IPS-NIHi11 (cell line): ENCODE measurements around the gene IQGAP3.
"Not testable (repeated sequence)": the region's sequence is repeated elsewhere in the genome, so short reads cannot be mapped to it uniquely, and the experiment has no call there.

ENCODE experiments used
- DNase-seq: peaks from one replicate; pipeline ENCODE4 v3.0.0; 2012; ENCODE audit warnings: mixed read lengths, low spot score

Gene IQGAP3

DNA sequence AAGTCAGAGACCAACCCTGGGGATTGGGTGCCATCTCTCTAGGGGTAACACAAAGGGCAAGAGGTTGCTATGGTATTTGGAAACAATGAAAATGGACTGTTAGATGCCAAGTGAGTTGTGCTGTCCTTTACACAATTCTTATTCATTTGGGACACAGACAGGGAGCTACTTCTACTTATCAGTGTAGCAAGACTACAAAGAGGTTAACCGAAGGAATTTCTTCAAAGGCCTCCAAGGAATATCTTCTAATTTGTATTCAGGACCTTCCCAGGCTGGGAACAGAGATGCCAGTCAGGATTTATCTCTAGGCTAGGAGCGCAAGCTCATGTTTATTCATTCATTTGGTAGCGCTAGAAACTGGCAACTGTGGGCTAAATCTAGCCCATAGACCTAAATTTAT is 21.8 kb upstream of the IQGAP3 start:
- no peak for DNase-seq

DNA sequence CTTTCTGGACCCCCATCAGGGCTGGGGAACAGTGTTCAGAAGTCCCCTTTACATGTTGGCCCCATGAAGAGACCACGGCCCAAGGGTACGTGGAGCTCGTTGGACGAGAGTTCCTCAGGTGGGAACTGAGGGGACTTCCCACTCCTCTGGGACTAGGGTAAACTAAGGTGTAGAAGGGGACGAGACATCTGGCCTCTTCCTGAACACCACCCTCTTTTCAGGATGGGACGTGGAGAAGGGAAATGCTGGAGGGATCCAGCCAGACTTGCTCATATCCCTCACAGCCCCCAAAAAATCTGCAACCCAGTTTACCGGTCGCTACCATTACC is 21.3 kb upstream of the IQGAP3 start:
- DNase-seq = no peak

DNA sequence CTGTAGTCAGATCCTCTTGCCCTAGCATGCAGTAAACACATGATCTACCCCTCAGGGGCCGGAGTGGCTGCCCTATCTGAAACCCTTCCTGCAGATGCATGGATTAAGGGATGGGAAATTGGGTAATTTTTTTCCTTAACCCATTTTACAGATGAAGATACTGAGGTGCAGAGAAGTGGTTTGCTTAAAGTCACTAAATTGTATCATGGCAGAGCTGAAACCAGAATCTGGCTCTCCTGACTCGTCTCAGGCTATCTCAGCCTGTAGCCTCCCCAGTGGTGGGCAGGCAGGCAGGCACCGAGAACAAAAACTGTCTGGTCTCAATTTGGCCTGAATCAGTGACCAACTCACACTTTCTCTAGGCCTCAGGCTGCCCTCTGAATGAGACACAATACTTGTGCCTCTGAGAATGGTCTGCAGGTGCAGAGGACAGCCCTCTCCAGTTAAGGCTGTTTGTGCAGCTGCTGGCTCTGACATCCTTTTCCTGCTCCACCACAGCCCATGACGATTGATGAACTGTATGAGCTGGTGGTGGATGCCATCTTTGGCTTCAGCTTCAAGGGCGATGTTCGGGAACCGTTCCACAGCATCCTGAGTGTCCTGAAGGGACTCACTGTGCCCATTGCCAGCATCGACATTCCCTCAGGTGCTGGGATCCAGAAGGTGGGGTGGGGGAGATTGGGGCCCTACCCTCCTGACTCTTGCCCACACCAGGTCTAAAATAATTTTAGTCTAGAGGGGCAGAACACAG is 20.7 kb upstream of the IQGAP3 start:
- no peak for DNase-seq

DNA sequence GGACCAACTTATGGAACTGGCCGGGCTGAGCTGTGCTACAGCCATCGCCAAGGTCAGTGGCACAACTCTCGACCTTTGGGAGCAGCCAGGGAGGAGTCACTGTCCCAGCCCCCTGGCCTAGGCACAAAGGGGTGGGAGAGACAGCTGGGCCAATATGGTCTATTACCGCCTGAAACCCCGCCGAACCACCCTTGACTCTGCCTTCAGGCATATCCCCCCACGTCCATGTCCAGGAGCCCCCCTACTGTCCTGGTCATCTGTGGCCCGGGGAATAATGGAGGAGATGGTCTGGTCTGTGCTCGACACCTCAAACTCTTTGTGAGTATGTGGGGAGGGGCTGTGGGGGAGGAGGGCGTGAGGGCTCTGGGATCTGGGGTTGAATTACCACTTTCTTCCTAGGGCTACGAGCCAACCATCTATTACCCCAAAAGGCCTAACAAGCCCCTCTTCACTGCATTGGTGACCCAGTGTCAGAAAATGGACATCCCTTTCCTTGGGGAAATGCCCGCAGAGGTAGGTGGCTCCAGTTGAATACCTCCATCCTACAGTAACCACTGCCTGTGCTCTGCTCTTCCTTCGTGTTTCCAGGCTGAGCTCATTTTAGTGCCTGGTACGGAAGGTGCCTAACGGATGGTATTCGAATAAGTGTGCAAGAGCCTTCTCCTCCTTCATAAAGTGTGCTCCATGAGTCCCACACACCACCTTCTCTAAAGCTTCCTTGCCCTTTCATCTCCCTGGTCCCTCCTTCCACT is 20.0 kb upstream of the IQGAP3 start:
- DNase-seq = no peak

DNA sequence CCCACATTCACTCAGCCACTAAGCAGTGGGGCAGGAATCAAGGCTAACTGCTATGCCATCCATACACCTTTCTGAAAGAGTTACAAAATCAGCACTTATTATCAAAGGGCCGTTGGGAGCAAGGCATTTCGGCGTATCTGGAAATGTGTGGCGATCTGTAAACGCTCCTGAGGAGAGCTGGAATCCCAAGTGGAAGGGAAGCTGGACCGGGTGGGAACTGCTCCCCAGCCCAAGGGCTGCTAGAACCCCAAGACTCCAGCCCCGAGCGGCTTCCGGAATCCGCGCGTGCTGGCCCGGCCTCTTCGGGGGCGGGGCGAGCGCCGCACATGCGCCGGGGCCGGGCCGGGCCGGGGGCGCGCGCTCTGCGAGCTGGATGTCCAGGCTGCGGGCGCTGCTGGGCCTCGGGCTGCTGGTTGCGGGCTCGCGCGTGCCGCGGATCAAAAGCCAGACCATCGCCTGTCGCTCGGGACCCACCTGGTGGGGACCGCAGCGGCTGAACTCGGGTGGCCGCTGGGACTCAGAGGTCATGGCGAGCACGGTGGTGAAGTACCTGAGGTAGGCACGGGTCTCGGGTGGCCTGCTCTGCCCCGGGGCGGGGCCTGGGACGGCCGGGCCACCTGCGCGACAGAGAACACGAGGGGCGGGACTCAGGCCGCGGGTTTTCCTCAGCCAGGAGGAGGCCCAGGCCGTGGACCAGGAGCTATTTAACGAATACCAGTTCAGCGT is 19.2 kb upstream of the IQGAP3 start, which contains the start of gene NAXE:
TSS of gene NAXE (plus strand) at position 345 of the 726 bp plus-strand sequence. CDS start at position 374, 29 bp downstream.
- DNase-seq = peak; percentile 94

DNA sequence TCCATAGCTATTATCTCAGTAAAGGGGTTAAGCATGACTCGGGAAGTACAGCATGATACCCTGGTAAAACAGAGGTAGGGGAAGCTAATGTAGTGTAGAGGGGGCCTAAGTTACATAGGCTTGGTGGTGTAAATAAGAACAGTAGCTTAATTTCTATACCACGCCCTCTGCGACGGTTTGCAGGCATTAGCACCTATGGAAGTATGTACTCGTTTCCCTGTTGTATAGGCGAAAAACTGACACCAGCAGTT is 18.7 kb upstream of the IQGAP3 start:
- DNase-seq = no peak

DNA sequence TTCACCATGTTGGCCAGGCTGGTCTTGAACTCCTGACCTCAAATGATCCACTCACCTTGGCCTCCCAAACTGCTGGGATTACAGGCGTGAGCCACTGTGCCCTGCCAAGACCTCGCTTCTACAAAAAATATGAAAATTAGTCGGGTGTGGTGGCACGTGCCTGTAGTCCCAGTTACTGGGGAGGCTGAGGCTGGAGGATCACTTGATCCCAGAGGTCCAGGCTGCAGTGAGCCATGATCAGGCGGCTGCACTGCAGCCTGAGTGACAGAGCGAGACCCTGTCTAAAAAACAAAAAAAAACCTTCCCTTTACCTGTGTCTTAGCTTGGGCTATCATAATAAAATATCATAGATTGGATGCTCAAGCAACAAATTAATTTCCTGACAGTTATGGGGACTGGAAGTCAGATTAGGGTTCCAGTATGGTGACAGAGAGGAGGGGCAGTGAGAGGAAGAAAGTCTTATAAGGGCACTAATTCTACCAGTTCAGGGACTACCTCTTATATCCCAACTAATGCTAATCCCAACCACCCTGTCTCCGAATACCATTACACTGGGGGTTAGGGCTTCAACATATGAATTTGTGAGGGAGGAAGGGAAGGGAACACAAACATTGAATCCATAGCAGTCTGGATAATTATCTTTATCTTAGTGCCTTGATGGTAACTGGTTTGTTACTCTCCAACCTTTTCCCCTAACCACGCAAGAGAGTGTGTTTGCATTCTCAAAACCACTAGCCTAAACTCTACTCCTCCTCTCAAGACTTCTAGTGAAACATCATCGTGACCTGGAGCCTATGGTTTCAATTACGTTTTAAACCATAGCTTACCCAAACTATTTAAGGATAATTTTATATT is 18.2 kb upstream of the IQGAP3 start:
- no peak for DNase-seq

DNA sequence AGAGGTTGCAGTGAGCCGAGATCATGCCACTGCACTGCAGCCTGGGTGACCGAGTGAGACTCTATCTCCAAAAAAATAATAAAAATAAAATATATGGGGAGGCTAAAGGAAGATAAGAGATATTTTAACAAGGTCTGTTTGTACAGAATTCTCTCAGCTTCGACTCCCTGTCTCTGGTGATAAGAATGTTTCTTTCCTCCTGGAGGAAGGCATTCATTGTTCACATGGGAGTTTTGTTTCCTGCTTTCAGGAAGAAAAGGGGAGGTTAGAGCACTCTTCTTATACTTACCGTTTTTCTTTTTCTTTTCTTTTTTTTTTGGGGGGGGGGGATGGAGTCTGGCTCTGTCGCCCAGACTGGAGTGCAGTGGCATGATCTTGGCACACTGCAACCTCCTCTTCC is 17.2 kb upstream of the IQGAP3 start:
- no peak for DNase-seq

DNA sequence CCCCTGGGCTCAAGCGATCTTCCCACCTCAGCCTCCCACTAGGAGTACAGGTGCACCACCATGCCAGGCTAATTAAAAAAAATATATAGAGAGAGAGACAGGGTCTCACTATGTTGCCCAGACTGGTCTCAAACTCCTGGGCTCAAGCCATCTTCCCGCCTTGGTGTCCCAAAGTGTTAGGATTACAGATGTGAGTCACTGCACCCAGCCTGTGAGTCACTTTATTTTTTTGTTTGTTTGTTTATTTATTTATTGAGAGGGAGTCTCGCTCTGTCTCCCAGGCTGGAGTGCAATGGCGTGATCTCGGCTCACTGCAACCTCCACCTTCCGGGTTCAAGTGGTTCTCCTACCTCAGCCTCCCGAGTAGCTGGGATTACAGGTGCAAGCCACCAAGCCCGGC is 15.6 kb upstream of the IQGAP3 start:
- not testable (repeated sequence) for DNase-seq

DNA sequence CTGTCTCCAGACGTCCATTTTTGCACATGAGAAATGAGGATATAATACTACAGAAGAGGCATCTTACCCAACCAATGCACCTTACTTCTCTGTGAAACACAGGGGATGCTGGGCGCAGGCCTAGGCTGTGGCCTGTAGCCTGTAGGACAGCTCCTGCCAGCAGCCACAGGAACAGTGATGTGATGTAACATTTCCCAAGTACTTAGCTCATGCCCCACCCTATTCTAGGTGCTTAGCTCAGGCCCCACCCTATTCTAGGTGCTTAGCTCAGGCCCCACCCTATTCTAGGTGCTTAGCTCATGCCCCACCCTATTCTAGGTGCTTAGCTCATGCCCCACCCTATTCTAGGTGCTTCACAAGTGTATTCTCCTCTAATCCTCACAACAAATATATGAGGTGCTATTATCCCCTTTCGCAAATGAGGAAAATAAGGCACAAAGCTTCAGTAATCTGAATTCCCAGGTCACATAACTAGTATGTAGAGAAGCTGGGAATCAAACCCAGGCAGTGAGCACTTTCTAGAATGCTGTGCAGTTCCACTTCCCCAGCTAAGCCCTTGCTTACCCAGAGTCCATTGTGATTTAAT is 14.6 kb upstream of the IQGAP3 start:
- DNase-seq = no peak

DNA sequence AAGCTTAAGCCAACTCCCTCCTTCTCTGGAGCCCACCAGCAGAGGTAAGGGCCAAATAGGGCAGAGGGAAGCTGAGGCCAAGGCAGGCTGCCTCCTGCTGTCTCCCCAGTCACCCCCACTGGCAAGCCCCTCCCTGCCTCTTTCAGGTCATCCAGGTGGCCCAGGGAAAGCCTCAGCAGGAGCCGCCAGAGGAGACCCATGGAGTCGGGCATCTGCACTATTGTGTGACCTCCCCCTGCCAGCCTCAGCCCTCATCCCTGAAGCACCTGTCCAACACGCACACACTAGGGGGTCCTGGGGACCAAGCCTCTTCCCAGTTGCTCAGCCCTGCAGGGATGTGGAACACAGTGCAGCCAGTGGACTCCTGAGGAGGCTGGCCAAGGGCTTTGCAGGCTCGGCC is 14.0 kb upstream of the IQGAP3 start:
- DNase-seq = no peak

DNA sequence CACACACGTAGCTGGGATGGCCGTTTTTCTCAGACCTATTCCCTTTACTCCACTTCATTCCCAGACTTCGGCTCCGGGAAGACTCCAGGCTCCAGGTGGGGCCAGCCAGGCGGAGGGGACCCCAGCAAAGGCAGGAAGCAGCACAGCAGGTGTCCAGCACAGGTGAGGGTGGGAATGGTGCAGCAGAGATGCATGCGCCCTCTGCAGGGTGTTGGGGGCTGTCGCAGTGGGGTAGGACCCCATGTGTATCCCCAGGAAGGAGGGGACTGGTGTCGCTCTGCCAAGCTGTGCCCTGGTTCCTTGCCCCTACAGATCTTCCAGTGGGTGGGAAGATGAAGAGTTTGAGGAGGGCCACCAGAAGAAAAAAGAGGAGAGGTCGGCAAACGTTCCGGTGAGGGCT is 12.4 kb upstream of the IQGAP3 start:
- DNase-seq = peak; percentile 75

DNA sequence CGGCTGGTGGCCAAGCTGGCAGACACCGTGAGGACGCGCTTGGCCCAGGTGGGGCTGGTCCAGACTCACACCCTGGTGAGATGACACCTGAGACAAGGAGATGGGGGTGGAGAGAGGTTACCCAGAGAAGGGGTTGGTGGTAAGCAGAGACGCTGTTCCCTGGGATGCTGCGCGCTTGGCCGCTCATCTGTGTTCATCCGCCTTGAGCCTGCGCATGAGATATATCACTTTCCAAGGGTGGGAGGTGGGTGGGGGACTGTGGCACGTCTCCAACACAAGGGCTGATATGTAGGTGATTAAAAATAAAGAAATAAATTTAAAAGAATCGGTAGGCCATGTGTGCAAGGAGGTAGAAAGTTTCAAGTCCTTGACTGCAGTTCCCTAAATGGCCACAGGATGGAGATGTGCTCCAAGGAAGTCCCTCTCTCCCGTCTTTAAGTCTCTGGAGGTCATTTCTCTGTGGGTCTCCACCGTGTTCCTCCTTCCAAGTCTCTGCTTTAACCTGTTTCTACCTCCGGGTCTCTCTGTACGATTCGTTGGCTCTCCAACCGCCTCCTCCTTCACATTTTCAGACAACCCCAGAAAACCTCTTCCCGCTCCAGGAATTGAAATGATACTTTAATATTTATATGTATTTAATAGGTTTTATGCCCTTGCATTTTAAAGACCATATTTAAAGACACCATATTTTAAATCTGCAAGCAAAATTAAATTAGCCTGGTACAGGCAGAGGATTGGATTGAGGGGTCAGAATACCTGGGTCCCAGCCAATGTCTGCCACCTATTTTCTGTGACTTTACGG is 11.7 kb upstream of the IQGAP3 start:
- peak; percentile 83 for DNase-seq

DNA sequence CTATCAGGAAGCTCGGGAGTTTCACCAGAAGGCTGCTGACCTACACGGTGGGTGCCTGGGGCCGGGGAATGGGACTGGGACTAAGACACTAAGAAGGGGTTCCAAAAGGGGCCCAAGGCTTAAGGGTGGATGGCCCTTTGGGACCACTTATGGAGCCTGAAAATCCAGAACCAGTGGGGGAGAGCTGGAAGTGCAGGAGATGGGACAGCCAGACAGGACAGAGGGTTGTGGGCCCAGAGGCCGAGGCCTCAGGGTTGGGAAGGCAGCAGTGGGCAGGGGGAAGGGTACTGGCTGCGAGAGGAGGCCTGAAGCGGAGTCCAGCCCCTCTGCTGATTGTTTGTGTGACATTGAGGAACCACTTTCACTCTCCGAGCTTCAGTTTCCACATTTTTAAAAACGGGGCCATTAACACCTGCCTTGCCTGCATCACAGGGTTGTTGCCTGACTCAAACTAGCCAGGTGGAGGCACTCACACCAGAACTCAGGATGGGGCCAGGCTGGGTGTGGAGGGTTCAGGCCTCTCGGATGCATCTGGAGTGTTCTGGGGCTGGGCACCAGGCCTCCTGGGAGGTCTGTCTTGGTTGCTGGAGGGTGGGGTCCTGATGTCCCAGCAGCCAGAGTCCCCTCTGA is 10.1 kb upstream of the IQGAP3 start:
- DNase-seq = no peak

DNA sequence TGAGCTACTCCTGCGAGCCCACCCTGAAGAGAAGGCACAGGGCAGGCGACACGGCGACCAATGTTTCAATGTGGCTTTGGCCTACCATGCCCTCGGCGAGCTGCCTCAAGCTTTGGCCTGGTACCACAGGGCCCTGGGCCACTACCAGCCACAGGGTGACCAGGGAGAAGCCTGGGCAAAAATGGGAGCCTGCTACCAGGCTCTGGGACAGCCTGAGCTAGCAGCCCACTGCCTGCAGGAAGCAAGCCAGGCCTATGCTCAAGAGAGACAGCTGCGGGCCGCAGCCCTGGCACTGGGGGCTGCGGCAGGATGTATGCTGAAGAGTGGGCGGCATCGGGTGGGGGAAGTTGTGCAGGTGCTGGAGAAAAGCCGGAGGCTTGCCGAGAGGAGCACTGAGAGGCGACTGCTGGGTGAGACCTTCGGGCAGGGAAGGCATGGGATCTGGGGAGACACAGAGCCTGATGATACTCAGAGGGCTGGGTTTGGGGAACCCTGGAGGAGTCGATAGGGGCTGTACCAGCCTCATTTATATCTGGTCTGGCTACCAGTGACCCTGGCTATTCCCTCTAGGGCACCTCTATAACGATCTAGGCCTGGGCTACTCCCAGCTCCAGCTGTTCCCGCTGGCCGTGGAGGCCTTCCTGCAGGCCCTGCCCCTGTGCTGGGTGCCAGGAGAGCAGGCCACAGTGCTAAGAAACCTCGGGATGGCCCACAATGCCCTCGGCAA is 9.5 kb upstream of the IQGAP3 start:
- no peak for DNase-seq

DNA sequence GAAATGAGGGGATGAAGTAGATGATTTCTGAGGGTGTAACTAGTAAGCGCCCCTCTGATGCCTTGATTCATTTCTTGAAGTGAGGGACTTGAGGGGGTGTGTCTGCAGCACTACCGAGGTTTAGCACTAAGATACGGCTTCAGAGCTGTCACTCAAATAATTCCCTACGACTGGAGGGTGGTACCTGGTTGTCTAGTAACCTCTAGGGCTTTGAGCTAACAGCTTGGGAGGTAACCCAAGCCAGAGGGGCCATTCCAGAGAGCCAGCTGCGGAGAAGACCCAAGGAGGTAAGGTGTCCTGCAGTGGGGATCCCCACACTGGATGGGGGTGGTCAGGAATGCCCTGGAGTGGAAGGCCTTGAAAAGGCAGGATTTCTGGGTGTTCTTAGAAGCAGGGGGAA is 7.1 kb upstream of the IQGAP3 start, which contains the start of gene TTC24:
TSS of gene TTC24 (plus strand) at position 252 of the 400 bp plus-strand sequence. CDS start 1,642 bp downstream, outside the sequence.
- no peak for DNase-seq

DNA sequence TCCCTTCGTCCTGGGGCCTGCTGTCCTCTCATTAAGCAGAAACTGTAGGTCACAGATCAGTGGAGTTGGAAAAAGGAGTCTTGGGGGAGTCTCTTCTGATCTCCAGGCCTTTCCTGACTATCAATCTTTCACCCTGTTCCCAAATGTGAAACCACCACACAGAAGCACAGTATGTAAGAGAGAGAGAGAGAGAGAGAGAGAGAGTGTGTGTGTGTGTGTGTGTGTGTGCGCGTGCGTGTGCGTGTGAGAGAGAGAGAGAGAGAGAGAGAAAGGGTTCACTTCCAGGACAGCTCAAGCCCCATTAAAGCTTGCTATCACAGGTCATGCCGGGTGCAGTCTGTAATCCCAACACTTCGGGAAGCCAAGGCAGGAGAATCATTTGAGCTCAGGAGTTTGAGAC is 5.7 kb upstream of the IQGAP3 start:
- DNase-seq = no peak

DNA sequence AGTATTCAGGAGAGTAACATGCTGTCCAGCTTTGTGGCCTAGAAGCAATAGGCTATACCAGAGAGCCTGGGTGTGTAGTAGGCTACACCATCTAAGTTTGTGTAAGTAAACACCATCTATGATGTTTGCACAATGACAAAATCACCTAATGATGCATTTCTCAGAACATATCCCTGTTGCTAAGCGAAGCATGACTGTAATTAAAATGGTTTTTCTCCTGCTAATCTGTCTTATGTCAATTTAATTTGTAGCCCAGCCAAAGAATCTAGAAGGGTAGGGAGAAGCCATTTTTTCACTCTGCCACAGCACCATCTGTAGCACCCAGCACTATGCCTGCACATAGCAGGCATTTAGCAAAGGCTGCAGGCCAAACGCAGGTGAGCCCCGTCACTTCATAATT is 5.2 kb upstream of the IQGAP3 start:
- DNase-seq = no peak

DNA sequence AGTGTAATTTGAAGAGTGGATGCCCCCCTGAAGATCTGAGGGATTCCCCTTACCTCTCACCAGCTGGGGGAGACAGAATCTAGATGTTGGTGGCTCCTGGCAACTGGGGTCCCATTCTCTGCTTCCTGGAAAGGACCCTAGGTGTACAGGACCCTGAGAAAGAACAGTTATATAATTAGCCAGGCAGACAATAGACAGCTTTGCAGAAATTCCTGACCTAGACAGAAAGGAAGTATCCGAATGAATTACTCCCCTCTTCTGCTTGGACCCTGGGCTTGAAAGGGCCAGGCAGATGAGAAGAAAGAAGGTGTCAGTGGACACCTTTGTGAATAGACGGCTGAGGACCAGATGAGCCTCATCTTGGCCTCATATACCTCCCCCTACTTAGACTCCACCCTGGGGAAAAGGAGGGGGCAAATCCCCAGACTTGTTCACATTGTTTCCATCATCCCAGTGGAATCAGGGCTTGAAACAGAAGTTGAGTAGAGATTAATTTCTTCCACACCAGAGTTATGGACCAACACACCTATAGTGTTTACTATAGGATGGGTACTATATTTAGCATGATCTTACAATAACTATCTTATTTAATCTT is 1.8 kb upstream of the IQGAP3 start:
- DNase-seq = no peak

DNA sequence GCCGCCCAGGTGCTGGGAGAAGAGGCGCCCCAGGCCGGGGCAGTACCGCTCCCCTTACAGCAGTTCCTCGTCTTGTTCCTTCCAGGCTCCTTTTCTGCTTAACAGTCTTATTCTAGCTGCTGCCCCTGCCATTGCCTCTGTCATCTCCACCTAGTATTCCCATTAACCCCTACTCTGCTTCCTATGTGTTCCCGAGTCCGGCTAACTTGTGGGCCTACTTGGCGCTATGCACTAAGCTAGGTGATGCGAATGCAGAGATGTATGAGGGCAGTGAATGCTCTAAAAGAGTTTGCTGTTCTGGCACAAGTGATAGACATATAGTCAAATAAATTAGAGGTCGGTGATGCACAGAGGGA is 276 bp upstream of the IQGAP3 start:
- no peak for DNase-seq
